Measurements from ENCODE around the gene IQSEC1.

GRCh38 chr3:12926660-12927059, 146.6 kb downstream of the IQSEC1 start:
- TF ChIP-seq, protein P1, sequence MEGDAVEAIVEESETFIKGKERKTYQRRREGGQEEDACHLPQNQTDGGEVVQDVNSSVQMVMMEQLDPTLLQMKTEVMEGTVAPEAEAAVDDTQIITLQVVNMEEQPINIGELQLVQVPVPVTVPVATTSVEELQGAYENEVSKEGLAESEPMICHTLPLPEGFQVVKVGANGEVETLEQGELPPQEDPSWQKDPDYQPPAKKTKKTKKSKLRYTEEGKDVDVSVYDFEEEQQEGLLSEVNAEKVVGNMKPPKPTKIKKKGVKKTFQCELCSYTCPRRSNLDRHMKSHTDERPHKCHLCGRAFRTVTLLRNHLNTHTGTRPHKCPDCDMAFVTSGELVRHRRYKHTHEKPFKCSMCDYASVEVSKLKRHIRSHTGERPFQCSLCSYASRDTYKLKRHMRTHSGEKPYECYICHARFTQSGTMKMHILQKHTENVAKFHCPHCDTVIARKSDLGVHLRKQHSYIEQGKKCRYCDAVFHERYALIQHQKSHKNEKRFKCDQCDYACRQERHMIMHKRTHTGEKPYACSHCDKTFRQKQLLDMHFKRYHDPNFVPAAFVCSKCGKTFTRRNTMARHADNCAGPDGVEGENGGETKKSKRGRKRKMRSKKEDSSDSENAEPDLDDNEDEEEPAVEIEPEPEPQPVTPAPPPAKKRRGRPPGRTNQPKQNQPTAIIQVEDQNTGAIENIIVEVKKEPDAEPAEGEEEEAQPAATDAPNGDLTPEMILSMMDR (conservative IDR thresholded peaks at IDR 0.05; ENCODE audit: low read depth in 2 of 2) = no peak
- TF ChIP-seq STAT1 (IDR thresholded peaks at IDR 0.05; ENCODE audit: unreplicated experiment) (no peak), ZNF331 (CRISPR knock-in tag; IDR thresholded peaks at IDR 0.05; ENCODE audit: low read depth) (no peak), POLR2AphosphoS5 (IDR thresholded peaks at IDR 0.05; ENCODE audit: low read depth) (no peak), CREB1 (CRISPR knock-in tag; IDR thresholded peaks at IDR 0.05; ENCODE audit: low read depth) (no peak), EZH2 (IDR thresholded peaks at IDR 0.05; ENCODE audit: low read depth, unreplicated experiment) (no peak), ETS1 (IDR thresholded peaks at IDR 0.05) (no peak)
